ENCODE measurements around the gene CNTNAP2. TPM values are rescaled to one million over a fixed set of nuclear protein-coding genes. Genes with fewer than 3 reads are reported as not detected.

Gene CNTNAP2
- total RNA-seq, 4 donors from 2014 or later, result not detected

DNA sequence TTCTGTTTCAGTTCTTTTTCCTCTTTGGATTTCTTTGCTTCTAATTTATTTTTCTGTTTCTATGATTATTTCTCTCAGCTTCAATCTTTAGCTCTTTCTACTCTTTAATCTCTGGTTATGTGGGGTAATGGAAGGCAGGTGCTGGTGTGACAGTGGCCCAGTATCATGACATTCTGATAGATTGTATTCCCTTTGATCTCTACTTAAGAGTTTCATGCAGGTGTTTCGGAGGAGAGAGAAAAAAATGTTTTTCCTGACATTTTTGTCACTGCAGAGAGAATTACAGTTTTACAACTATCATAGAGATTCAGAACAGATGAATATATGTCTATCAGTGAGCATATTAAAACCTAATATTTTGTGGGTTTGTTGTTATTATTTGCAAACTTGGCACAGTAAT lies 524.9 kb downstream of the CNTNAP2 start:
- Histone ChIP-seq H3K36me3 (no peaks in the 10 kb centered on the region), H3K27ac (no peak overlapping the region), H3K4me3 (no peak overlapping the region), H3K9me3 (no peaks in the 10 kb centered on the region), H3K27me3 (no peaks in the 10 kb centered on the region), H3K4me1 (no peaks in the 10 kb centered on the region)
- ATAC-seq, result no peak
- TF ChIP-seq POLR2A (IDR thresholded peaks at IDR 0.05), result no peak
- TF ChIP-seq CTCF (IDR thresholded peaks at IDR 0.05 in 4 of 5, conservative IDR thresholded peaks at IDR 0.05 in 1 of 5), result no peak
- intact Hi-C loops (cut with DNase I; ENCODE audit: low total_unique reads), result no loop called here
- DNase-seq, result no peak
- in situ Hi-C loops (cut with MboI; ENCODE audit: low sequenced_read_pairs in 4 of 4), result no loop called here

- DNase-seq, result no peak
- Histone ChIP-seq H3K27ac (no peak overlapping the region), H3K9me3 (no peaks in the 10 kb centered on the region), H3K4me3 (no peak overlapping the region), H3K36me3 (no peaks in the 10 kb centered on the region), H3K27me3 (no peaks in the 10 kb centered on the region), H3K4me1 (no peaks in the 10 kb centered on the region)
- ATAC-seq, result no peak
- TF ChIP-seq CTCF (IDR thresholded peaks at IDR 0.05 in 4 of 5, conservative IDR thresholded peaks at IDR 0.05 in 1 of 5) (no peak), POLR2A (IDR thresholded peaks at IDR 0.05) (no peak)
- intact Hi-C loops (cut with DNase I; ENCODE audit: low total_unique reads), result no loop called here
- in situ Hi-C loops (cut with MboI; ENCODE audit: low sequenced_read_pairs in 4 of 4), result no loop called here
Measured at GRCh38 chr7:146645383-146645976, 528.9 kb downstream of the CNTNAP2 start.

DNA sequence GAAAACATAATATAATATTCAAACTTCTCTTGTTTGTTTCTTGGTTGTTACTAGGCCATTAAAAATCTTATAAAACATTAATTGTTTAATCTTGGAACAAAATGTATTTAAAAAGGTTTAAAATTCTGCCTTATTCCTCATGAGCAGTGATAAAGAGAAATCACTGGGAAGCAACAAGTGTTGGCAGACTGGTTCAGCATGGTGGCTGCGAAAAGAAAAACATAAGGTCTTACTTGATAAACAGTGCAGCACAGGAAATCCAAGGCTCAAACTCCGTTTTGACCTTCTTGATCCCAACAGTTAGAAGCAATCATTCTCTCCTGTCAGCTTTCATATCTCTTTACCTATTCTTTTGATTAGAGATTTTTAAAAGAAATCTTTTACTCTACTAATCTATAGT lies 530.8 kb downstream of the CNTNAP2 start:
- DNase-seq (no peak), ATAC-seq (no peak)
- in situ Hi-C loops (cut with MboI; ENCODE audit: low sequenced_read_pairs in 4 of 4) (no loop called here), intact Hi-C loops (cut with DNase I; ENCODE audit: low total_unique reads) (no loop called here)
- no peak overlapping the region for H3K27ac ChIP-seq
- H3K36me3 ChIP-seq, result no peaks in the 10 kb centered on the region
- no peaks in the 10 kb centered on the region for H3K27me3 ChIP-seq
- TF ChIP-seq POLR2A (IDR thresholded peaks at IDR 0.05) (no peak), CTCF (IDR thresholded peaks at IDR 0.05 in 4 of 5, conservative IDR thresholded peaks at IDR 0.05 in 1 of 5) (no peak)
- H3K4me3 ChIP-seq, result no peak overlapping the region
- no peaks in the 10 kb centered on the region for H3K9me3 ChIP-seq
- H3K4me1 ChIP-seq, result no peaks in the 10 kb centered on the region

- intact Hi-C loops (cut with DNase I; ENCODE audit: low total_unique reads), result no loop called here
- no peaks in the 10 kb centered on the region for H3K36me3 ChIP-seq
- no peak overlapping the region for H3K4me3 ChIP-seq
- no peaks in the 10 kb centered on the region for H3K4me1 ChIP-seq
- H3K27ac ChIP-seq, result no peak overlapping the region
- DNase-seq (no peak), ATAC-seq (no peak)
- H3K27me3 ChIP-seq, result no peaks in the 10 kb centered on the region
- no peaks in the 10 kb centered on the region for H3K9me3 ChIP-seq
- in situ Hi-C loops (cut with MboI; ENCODE audit: low sequenced_read_pairs in 4 of 4), result no loop called here
- TF ChIP-seq CTCF (IDR thresholded peaks at IDR 0.05 in 4 of 5, conservative IDR thresholded peaks at IDR 0.05 in 1 of 5), result no peak
- TF ChIP-seq POLR2A (IDR thresholded peaks at IDR 0.05), result no peak
Measured at GRCh38 chr7:146652176-146652575, 535.6 kb downstream of the CNTNAP2 start.

DNA sequence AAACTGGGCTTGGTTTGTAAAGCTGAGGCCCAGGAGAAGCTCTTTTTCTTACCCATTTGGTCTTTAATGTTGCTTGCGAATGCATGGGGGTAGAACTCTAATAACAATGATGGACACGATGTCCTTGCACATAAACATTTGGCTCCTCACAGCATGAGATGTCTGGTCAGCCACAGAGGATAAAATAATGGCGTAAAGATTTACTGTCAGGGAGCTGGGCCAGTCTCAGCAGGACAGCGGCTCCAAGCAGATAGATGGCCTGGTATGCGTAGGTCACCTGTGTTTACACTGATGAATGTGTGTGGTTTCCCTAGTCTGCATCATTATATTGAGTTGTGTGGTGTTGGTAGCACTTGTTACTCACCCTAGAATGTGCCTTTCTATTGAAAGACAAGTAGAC lies 537.4 kb downstream of the CNTNAP2 start:
- intact Hi-C loops (cut with DNase I; ENCODE audit: low total_unique reads), result no loop called here
- ATAC-seq (no peak), DNase-seq (no peak)
- Histone ChIP-seq H3K27me3 (no peaks in the 10 kb centered on the region), H3K4me1 (no peaks in the 10 kb centered on the region), H3K36me3 (no peaks in the 10 kb centered on the region), H3K27ac (no peak overlapping the region), H3K4me3 (no peak overlapping the region), H3K9me3 (no peaks in the 10 kb centered on the region)
- no peak for TF ChIP-seq POLR2A (IDR thresholded peaks at IDR 0.05)
- no peak for TF ChIP-seq CTCF (IDR thresholded peaks at IDR 0.05 in 4 of 5, conservative IDR thresholded peaks at IDR 0.05 in 1 of 5)
- in situ Hi-C loops (cut with MboI; ENCODE audit: low sequenced_read_pairs in 4 of 4), result no loop called here

All from gastrocnemius medialis (tissue), 4 donors.